Activated CD8-positive, alpha-beta T cell treated with anti-CD3 and anti-CD28 coated beads, Interleukin-2, amount 10 ng/mL, durations not matched to agents 7 days and 5 days (primary cell): ENCODE results near the gene TUBGCP3. TPM values are rescaled to one million over a fixed set of nuclear protein-coding genes. Genes with fewer than 3 reads are reported as not detected.
"Not testable (repeated sequence)": the region's sequence is repeated elsewhere in the genome, so short reads cannot be mapped to it uniquely, and the experiment has no call there.

Experiments
- ATAC-seq: fragments of 150-1000 bp; cut with Tn5 transposase; one replicate; pipeline ENCODE4 v1.10.0; 2021; ENCODE audit warnings: moderate library complexity
- CTCF ChIA-PET: fragments of 350-600 bp; sonication (Branson Sonifier 250); formaldehyde crosslinking; loops from one replicate; lab custom pipeline; 2021; ENCODE audit warnings: antibody characterized with exemption; lab: Charles Lee
- POLR2A ChIA-PET: fragments of 350-600 bp; sonication (Branson Sonifier 250); formaldehyde crosslinking; loops from one replicate; lab custom pipeline; 2021; ENCODE audit warnings: antibody characterized with exemption; lab: Charles Lee
- DNase-seq: peaks from one replicate; pipeline ENCODE4 v3.0.0-alpha.2; 2020
- H3K27ac Mint-ChIP-seq: one replicate; pipeline ENCODE4 v1.8.0; 2021; ENCODE audit warnings: mild to moderate bottlenecking, mixed read lengths
- H3K27me3 Mint-ChIP-seq: one replicate; pipeline ENCODE4 v1.8.0; 2021; ENCODE audit warnings: low read depth, mixed read lengths
- H3K36me3 Mint-ChIP-seq: one replicate; pipeline ENCODE4 v1.8.0; 2021; ENCODE audit warnings: low read depth, mixed read lengths
- H3K4me1 Mint-ChIP-seq: one replicate; pipeline ENCODE4 v1.8.0; 2021; ENCODE audit warnings: low read depth, mixed read lengths
- H3K4me3 Mint-ChIP-seq: one replicate; pipeline ENCODE4 v1.8.0; 2021; ENCODE audit warnings: mild to moderate bottlenecking, mixed read lengths
- H3K9me3 Mint-ChIP-seq: one replicate; pipeline ENCODE4 v1.8.0; 2022; ENCODE audit warnings: mixed read lengths; ENCODE audit not compliant: insufficient read depth
- total RNA-seq, 2 experiments: library from RNA; stranded (reverse); gene quantifications; one replicate each; pipeline ENCODE4 v1.2.3, GENCODE V29; 2021

Gene TUBGCP3
- total RNA-seq, 2 experiments from 2014 or later, result 57.4 to 66.5 TPM

DNA sequence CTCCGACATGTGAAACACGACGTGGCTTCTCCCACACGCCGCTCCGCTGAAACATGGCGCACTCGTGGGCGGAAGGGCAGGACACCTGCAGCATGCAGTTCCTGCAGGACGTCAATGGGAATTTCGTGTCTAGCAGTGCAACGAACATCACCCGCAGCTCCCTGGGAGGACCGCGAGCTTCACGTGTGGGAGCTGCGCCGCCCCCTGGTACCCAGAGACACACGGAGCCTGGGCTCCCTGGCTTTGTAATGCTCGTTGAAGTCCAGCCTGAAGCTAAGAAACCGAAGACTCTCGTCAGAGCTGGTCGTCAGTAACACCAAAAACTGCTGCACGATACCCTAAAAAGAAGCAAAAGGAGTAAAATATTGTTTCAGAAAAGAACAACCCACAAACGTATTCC lies 102.1 kb downstream of the TUBGCP3 start:
- peaks cover 34% of the 10 kb centered on the region for H3K36me3 Mint-ChIP-seq
- H3K4me1 Mint-ChIP-seq, H3K4me3 Mint-ChIP-seq, ATAC-seq, H3K27me3 Mint-ChIP-seq, POLR2A ChIA-PET, CTCF ChIA-PET, H3K27ac Mint-ChIP-seq, DNase-seq, H3K9me3 Mint-ChIP-seq: not testable (repeated sequence)

DNA sequence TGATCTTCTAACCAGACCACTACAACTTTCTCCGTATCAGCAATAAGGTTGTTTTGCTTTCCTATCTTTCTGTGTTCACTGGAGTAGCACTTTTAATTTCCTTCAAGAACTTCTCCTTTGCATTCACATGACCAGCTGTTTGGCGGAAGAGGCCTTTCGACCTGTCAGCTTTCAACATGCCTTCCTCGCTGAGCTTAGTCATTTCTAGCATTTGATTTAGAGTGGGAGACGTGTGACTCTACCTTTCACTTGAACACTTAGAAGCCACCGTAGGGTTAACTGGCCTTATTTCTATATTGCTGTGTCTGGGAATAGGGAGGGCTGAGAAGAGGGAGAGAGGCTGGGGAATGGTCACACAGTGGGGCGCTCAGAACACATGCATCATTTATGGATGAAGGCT lies 104.7 kb downstream of the TUBGCP3 start:
- peaks cover 28% of the 10 kb centered on the region for H3K36me3 Mint-ChIP-seq
- H3K27ac Mint-ChIP-seq, result no peak overlapping the region
- no peaks in the 10 kb centered on the region for H3K9me3 Mint-ChIP-seq
- DNase-seq, result no peak
- ChIA-PET POLR2A (no interaction called here), CTCF (interaction anchor here (0.9 to 1.3 kb wide), 2 partner anchors 12 to 122 kb away, joined by 3 read pairs; no protein-coding TSS in a partner anchor)
- ATAC-seq, result no peak
- H3K4me1 Mint-ChIP-seq, result peaks cover 4% of the 10 kb centered on the region
- H3K27me3 Mint-ChIP-seq, result no peaks in the 10 kb centered on the region
- no peak overlapping the region for H3K4me3 Mint-ChIP-seq

DNA sequence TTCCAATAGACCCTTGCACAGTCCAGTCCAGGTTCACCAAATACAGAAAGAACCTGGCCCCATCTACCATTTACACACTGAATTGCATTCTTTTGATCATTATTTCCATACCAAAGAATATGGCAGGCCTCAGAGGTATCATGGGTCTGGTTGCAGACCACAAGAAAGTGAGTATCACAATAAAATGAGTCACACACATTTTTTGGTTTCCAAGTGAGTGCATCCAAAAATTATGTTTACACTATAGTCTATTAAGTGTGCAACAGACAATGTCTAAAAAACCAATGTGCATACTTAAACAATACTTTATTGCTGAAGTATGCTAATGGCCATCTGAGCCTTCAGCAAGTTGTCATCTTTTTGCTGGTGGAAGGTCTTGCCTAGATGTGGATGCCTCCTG lies 106.5 kb downstream of the TUBGCP3 start:
- no peaks in the 10 kb centered on the region for H3K27me3 Mint-ChIP-seq
- H3K9me3 Mint-ChIP-seq, result no peaks in the 10 kb centered on the region
- ChIA-PET POLR2A (no interaction called here), CTCF (no interaction called here)
- no peaks in the 10 kb centered on the region for H3K4me1 Mint-ChIP-seq
- no peak overlapping the region for H3K4me3 Mint-ChIP-seq
- DNase-seq (no peak), ATAC-seq (no peak)
- no peak overlapping the region for H3K27ac Mint-ChIP-seq
- H3K36me3 Mint-ChIP-seq, result peaks cover 16% of the 10 kb centered on the region

DNA sequence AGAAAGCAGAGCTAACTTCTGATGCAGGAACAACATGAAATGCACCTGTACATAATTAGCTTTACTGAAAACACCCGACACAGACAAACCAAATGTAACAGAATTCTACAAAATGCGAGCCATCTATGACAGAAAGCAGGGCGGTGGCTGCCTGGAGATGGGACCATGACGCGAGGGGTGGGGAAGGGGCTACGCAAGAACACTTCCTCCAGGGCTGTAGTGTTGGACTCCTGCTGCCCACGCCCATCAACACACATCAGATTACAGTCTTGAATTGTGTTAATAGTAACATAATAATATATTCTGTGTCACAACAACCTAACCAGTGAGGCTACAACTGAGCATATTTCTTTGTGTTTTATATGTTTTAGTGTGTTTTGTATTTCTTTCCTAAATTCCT lies 108.6 kb downstream of the TUBGCP3 start:
- ChIA-PET CTCF (no interaction called here), POLR2A (no interaction called here)
- Mint-ChIP-seq H3K9me3 (no peaks in the 10 kb centered on the region), H3K4me1 (no peaks in the 10 kb centered on the region), H3K27me3 (no peaks in the 10 kb centered on the region), H3K36me3 (peaks cover 4% of the 10 kb centered on the region), H3K27ac (no peak overlapping the region), H3K4me3 (no peak overlapping the region)
- DNase-seq (no peak), ATAC-seq (no peak)

DNA sequence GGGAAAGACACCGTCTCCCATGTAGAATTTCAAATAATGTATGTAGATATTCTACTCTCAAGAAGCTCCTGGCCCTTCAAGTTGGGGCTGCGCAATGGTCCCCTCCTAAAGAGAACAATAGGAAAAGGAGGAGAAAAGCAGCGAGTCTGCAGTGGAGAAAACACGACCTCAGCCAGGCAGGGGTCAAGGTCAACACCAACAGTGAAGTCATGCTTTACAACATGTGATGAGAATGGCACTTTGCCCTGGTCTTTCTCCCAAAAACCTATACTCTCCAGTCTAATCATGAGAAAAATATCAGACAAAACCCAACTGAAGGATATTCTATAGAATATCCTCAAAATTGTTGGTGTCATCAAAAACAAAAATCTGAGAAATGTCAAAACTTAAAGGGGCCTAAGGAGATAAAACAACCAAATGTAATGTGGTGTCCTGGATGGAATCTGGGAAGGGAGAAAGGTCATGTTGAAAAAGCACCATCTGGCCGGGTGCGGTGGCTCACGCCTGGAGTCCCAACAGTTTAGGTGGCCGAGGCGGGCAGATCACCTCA lies 110.8 kb downstream of the TUBGCP3 start:
- Mint-ChIP-seq H3K9me3 (no peaks in the 10 kb centered on the region), H3K27ac (no peak overlapping the region), H3K4me3 (no peak overlapping the region), H3K4me1 (no peaks in the 10 kb centered on the region), H3K36me3 (no peaks in the 10 kb centered on the region), H3K27me3 (no peaks in the 10 kb centered on the region)
- ChIA-PET POLR2A (no interaction called here), CTCF (no interaction called here)
- DNase-seq (no peak), ATAC-seq (no peak)

DNA sequence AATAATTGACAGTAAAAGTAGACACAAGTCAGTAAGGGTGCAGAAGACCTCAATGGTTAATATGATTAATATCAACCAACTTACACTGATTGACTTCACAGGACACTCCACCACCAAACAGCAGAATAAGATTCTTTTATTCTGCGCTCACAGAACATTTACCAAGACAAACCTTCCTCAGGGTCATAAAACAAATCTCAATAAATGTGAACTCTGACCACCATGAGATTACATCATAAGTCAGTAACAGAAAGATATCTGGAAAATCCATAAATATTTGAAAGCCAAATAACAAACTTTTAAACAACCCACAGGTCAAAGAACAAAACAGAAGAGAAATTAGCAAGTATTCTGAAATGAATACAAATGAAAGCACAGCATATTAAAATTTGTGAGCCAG lies 112.1 kb downstream of the TUBGCP3 start:
- ATAC-seq (no peak), DNase-seq (no peak)
- H3K9me3 Mint-ChIP-seq, result no peaks in the 10 kb centered on the region
- H3K27ac Mint-ChIP-seq, result no peak overlapping the region
- H3K27me3 Mint-ChIP-seq, result no peaks in the 10 kb centered on the region
- H3K4me3 Mint-ChIP-seq, result no peak overlapping the region
- no peaks in the 10 kb centered on the region for H3K4me1 Mint-ChIP-seq
- no peaks in the 10 kb centered on the region for H3K36me3 Mint-ChIP-seq
- ChIA-PET POLR2A (no interaction called here), CTCF (no interaction called here)

DNA sequence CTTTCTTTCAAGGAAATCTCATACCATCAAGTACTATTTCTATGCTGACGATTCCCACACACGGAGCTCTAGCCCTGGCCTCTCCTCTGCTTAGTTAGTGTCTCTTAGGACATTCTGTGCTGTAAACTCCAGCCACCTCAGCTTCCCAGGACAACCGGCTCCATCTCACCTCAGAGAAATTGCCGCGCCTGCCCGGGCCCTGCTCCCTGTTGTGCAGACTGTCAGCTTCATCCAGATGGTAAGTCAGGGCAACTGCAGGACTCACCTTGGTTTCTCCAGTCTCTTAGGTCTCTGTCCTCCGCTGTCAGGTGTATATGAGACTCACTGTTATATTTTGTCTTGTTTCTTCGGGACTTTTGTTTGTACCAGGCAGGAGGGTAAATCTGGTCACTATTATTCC lies 113.1 kb downstream of the TUBGCP3 start:
- Mint-ChIP-seq H3K27me3 (no peaks in the 10 kb centered on the region), H3K27ac (no peak overlapping the region), H3K9me3 (no peaks in the 10 kb centered on the region), H3K4me3 (no peak overlapping the region), H3K4me1 (no peaks in the 10 kb centered on the region), H3K36me3 (no peaks in the 10 kb centered on the region)
- CTCF ChIA-PET, result interaction anchor here (0.6 kb wide), 1 partner anchor 661 kb away, joined by 3 read pairs; no protein-coding TSS in a partner anchor
- ATAC-seq (no peak), DNase-seq (no peak)
- POLR2A ChIA-PET, result no interaction called here

DNA sequence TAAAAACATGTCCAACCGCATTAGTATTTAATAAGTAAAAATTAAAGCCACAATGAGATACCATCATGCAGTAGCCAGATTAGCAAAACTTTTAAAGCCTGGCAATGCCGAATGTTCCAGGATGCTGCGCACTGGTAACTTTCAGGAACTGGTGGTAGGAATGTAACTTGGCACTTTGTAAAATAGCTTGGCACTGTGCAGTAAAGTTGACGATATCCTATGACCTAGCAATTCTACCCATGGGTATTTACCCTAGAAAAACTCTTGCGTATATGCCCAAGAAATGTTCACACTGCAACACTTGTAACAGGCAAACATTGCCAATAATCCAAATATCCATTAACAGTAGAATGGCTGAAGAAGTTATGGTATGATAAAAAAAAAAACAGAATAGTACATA lies 114.1 kb downstream of the TUBGCP3 start:
- H3K4me1 Mint-ChIP-seq, result no peaks in the 10 kb centered on the region
- no peaks in the 10 kb centered on the region for H3K36me3 Mint-ChIP-seq
- DNase-seq, result no peak
- H3K4me3 Mint-ChIP-seq, result no peak overlapping the region
- H3K9me3 Mint-ChIP-seq, result no peaks in the 10 kb centered on the region
- no peak for ATAC-seq
- no peak overlapping the region for H3K27ac Mint-ChIP-seq
- POLR2A ChIA-PET, result no interaction called here
- CTCF ChIA-PET, result no interaction called here
- H3K27me3 Mint-ChIP-seq, result no peaks in the 10 kb centered on the region

DNA sequence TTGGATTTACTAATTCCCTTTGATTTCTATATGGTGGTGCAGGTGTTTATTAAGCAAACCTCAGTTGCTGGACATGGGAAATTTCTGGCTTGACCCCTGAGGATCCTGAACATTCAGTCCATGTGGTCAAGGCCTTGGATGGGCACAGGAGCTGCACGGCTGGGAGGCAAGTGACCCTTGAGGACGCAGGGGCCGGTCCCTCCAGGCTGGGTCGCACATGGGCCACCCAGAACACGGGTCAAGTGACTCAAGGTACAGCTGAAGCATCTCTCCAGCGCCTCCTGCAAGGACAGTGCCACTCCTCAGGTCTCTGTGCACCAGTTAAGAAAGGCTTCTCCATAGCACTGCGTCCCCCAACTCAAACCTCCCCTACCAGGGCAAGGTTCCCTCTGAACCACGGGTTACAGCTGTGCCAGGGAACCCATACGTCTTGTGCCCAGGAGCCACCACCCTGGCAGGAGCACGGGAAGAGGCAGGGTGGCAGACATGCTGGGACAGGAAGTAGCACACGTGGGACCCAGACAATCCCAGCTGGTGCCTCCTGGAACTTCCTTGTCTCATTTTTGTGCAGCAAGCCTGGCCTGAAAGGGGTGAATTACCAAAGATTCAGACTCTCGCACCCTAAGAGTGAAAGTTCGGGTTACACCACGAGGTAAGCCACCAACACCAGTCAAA lies 118.7 kb downstream of the TUBGCP3 start:
- DNase-seq (no peak), ATAC-seq (no peak)
- Mint-ChIP-seq H3K36me3 (no peaks in the 10 kb centered on the region), H3K9me3 (no peaks in the 10 kb centered on the region), H3K27me3 (no peaks in the 10 kb centered on the region), H3K4me1 (no peaks in the 10 kb centered on the region), H3K27ac (no peak overlapping the region), H3K4me3 (no peak overlapping the region)
- ChIA-PET CTCF (no interaction called here), POLR2A (no interaction called here)

DNA sequence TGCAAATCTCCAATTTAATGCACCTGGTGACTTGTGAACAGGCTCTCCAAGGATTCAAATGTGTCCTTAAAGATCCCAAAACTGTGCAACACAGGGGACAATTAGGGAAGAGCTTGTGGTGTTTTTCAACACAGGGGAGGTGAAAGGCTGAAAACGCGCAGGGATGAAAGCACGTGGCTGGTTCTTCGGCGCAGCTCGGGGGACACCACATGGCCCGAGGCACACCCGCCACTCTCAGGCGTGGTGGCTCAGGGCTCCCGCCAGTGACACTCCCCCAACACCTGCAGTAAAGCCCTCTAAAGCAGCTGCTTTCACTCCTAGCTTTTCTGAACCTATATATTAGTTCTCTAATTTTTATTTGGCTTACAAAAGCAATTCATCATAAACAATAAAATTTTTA lies 119.9 kb downstream of the TUBGCP3 start:
- no peak for DNase-seq
- no peak overlapping the region for H3K4me3 Mint-ChIP-seq
- H3K9me3 Mint-ChIP-seq, result no peaks in the 10 kb centered on the region
- CTCF ChIA-PET, result no interaction called here
- H3K27me3 Mint-ChIP-seq, result peaks cover 2% of the 10 kb centered on the region
- H3K36me3 Mint-ChIP-seq, result no peaks in the 10 kb centered on the region
- no peak overlapping the region for H3K27ac Mint-ChIP-seq
- no peaks in the 10 kb centered on the region for H3K4me1 Mint-ChIP-seq
- no peak for ATAC-seq
- POLR2A ChIA-PET, result no interaction called here

DNA sequence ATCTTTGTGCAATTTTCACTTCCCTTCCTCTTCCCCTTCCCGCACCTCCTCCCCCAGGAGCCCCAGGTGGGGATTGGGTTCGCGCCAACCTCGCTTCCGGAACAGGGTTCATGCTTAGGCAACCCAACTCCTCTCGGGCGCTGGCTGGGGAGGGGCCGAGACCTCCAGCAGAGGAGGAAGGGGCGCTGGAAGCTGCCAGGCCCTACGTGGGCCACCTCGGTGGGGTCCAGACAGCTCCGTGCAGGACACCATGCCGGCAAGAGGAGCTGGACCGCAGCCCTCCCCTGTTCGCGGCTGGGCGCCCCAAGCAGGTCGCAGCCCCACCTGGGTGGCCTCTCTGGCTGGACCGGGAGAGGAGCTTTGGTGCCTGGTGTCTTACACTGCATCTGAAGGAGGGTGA lies 120.7 kb downstream of the TUBGCP3 start:
- Mint-ChIP-seq H3K36me3 (no peaks in the 10 kb centered on the region), H3K27ac (no peak overlapping the region), H3K9me3 (no peaks in the 10 kb centered on the region), H3K4me3 (no peak overlapping the region), H3K4me1 (no peaks in the 10 kb centered on the region), H3K27me3 (peaks cover 2% of the 10 kb centered on the region)
- no peak for DNase-seq
- ChIA-PET POLR2A (no interaction called here), CTCF (no interaction called here)
- no peak for ATAC-seq

DNA sequence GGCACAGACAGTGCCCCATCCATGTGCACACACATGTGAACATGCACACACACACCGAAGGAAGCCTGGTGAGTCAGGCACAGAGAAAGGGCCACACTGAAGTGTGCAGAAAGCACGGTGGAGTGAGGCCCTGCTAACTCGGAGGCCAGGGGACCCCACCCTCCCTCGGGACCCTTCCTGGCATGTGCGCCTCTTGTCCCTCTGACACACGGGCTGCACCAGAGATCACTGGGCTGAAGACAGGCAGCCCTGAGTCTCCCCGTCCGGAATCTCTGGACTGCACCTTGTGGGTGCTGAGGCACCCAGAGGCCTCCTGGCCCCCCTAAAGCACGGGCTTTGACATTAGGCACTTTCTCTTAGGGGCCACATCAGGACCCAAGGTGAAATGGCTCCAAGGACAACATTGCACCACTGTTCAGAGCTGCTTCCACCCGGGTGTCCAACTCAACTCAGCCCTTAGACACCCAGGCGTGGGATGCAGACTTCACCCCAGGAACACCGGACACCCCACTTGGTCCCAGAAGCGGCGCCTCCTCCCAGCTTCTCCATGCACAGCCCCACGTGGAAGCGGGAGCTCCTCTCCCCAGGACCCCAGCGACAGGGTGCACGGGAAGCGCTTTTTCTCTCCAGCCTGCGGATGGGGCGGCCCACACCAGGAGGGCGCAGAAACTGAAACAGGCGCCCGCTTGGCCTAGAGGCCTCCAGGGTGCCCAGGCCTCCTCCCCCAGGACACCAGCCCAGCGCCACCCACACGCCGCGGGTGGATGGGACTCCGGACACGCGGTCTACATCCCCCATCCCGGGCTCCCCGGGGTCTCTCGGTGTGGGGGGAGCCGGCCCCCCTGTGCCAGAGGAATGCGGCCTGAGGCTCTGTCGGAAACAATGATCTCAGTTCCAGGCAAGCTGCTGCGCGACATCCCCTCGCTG lies 121.6 kb downstream of the TUBGCP3 start:
- no peak overlapping the region for H3K4me3 Mint-ChIP-seq
- no peaks in the 10 kb centered on the region for H3K36me3 Mint-ChIP-seq
- ChIA-PET POLR2A (no interaction called here), CTCF (no interaction called here)
- DNase-seq (no peak), ATAC-seq (no peak)
- no peak overlapping the region for H3K27ac Mint-ChIP-seq
- peaks cover 2% of the 10 kb centered on the region for H3K27me3 Mint-ChIP-seq
- H3K9me3 Mint-ChIP-seq, result no peaks in the 10 kb centered on the region
- no peaks in the 10 kb centered on the region for H3K4me1 Mint-ChIP-seq
